Type B pancreatic cell (in vitro differentiated cells): ENCODE results near the gene EPB41L1. TPM values are rescaled to one million over a fixed set of nuclear protein-coding genes. Genes with fewer than 3 reads are reported as not detected.
A peak's percentile ranks its signal among the peaks of the same experiment; 100 is the strongest.

Source experiments
- DNase-seq: peaks from one replicate; pipeline ENCODE4 v3.0.0; 2021; ENCODE audit warnings: mixed read lengths; ENCODE audit not compliant: unreplicated experiment; ENCODE audit errors: extremely low spot score
- H3K27ac Mint-ChIP-seq: 2 replicates; pipeline ENCODE4 v1.8.0; 2021; ENCODE audit warnings: mild to moderate bottlenecking, mixed read lengths
- H3K27me3 Mint-ChIP-seq: 2 replicates; pipeline ENCODE4 v1.8.0; 2021; ENCODE audit warnings: mixed read lengths
- H3K36me3 Mint-ChIP-seq: 2 replicates; pipeline ENCODE4 v1.8.0; 2021; ENCODE audit warnings: mixed read lengths
- H3K4me1 Mint-ChIP-seq: one replicate; pipeline ENCODE4 v1.8.0; 2021; ENCODE audit warnings: mixed read lengths; ENCODE audit not compliant: unreplicated experiment
- H3K4me3 Mint-ChIP-seq: 2 replicates; pipeline ENCODE4 v1.8.0; 2021; ENCODE audit warnings: mild to moderate bottlenecking, mixed read lengths
- H3K9me3 Mint-ChIP-seq: 2 replicates; pipeline ENCODE4 v1.8.0; 2021; ENCODE audit warnings: mixed read lengths
- CTCF ChIP-seq: fragments of 200-600 bp; sonication (generic); conservative IDR thresholded peaks from 2 replicates; pipeline ENCODE4 v1.5.0; 2021; ENCODE audit warnings: antibody characterized with exemption, mild to moderate bottlenecking
- total RNA-seq: library from RNA; stranded (reverse); gene quantifications from 2 replicates; pipeline ENCODE4 v1.2.1, GENCODE V29; 2021; ENCODE audit warnings: low replicate concordance

The EPB41L1 gene
- total RNA-seq, 1 donor from 2014 or later, result 68.1 TPM

DNA sequence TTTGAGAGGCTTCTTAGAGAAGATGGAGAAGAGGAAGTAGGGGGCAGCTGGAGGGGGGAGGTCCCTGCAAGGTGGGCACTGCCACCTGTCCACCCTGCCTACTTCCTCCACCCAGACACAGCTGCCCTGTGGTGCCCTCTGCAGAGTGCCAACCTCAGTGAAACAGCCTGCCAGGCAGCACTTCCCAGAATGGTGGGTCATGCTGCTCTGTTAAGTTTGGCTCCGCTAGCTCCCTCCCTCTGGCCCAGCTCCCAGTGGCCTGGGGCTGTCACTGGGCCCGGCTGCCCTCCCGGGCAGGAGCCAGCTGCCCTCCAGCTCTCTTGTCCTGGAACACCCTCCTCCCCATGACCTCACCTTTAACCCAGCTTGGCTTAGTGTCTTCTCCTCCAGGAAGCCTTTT, 5.1 kb upstream of the EPB41L1 start:
- Mint-ChIP-seq H3K27ac (no peak overlapping the region), H3K9me3 (no peaks in the 10 kb centered on the region), H3K27me3 (no peaks in the 10 kb centered on the region), H3K36me3 (no peaks in the 10 kb centered on the region), H3K4me3 (no peak overlapping the region), H3K4me1 (peaks cover 16% of the 10 kb centered on the region)
- DNase-seq, result no peak
- TF ChIP-seq CTCF, result no peak

- H3K4me3 Mint-ChIP-seq, result no peak overlapping the region
- DNase-seq, result no peak
- TF ChIP-seq CTCF, result no peak
- H3K9me3 Mint-ChIP-seq, result no peaks in the 10 kb centered on the region
- no peaks in the 10 kb centered on the region for H3K27me3 Mint-ChIP-seq
- H3K36me3 Mint-ChIP-seq, result no peaks in the 10 kb centered on the region
- peaks cover 16% of the 10 kb centered on the region for H3K4me1 Mint-ChIP-seq
- no peak overlapping the region for H3K27ac Mint-ChIP-seq
Measured at GRCh38 chr20:36150489-36150846, 4.1 kb upstream of the EPB41L1 start.

- Mint-ChIP-seq H3K4me3 (no peak overlapping the region), H3K36me3 (no peaks in the 10 kb centered on the region), H3K4me1 (peaks cover 13% of the 10 kb centered on the region), H3K9me3 (no peaks in the 10 kb centered on the region), H3K27ac (no peak overlapping the region), H3K27me3 (no peaks in the 10 kb centered on the region)
- no peak for TF ChIP-seq CTCF
- no peak for DNase-seq
Measured at GRCh38 chr20:36150847-36151539, 3.5 kb upstream of the EPB41L1 start.

DNA sequence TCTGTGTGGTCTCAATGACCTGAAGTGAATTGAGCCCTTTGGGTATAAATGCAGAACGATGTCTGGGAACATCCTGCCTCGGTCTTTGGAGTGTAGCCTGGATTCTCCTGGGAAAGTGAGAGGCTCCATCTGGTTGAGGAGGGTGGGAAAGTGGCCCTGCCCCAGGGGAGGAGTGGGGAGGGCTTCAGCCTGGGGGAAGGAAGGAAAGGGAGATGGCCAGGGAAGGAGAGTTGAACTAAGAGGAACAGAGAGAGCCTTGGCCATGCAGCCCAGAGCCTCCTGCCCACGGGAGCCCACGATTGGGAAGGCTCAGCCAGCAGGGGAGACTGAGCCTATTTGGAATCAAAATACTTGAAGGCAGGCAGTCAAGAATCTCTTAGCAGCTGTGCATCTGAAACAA, 2.3 kb upstream of the EPB41L1 start:
- peak overlapping the region; percentile 61 for H3K27ac Mint-ChIP-seq
- no peaks in the 10 kb centered on the region for H3K9me3 Mint-ChIP-seq
- H3K36me3 Mint-ChIP-seq, result no peaks in the 10 kb centered on the region
- TF ChIP-seq CTCF, result no peak
- no peak for DNase-seq
- H3K27me3 Mint-ChIP-seq, result no peaks in the 10 kb centered on the region
- H3K4me1 Mint-ChIP-seq, result peaks cover 16% of the 10 kb centered on the region
- H3K4me3 Mint-ChIP-seq, result peak overlapping the region; percentile 52

DNA sequence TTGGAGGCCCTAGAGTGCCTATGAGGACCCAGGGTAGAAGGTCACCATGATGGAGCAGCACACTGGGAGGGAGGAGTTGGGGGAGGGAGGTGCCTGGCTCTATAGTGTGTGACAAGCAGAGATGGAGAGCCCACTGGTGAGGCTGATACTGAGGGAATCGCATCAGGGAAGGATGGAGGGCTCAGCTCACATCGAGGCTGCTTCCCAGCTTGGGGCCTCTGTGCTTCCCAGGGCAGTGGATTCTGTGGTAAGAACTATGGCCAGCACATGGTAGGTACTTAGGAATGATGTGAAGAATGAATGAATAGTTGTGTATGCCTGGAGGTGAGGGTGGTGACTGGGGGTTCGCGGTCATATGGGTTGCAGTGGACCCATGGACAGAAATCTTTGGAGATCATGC, 1.3 kb upstream of the EPB41L1 start:
- TF ChIP-seq CTCF, result no peak
- H3K4me3 Mint-ChIP-seq, result peak overlapping the region; percentile 78

More for the DNA sequence above, 1.3 kb upstream of the EPB41L1 start:
- Mint-ChIP-seq H3K36me3 (no peaks in the 10 kb centered on the region), H3K4me1 (peaks cover 16% of the 10 kb centered on the region), H3K9me3 (no peaks in the 10 kb centered on the region), H3K27ac (no peak overlapping the region), H3K27me3 (no peaks in the 10 kb centered on the region)
- no peak for DNase-seq
